Stimulated activated CD4-positive, alpha-beta T cell treated with anti-CD3 and anti-CD28 coated beads, TNF-alpha, amount 100 ng/mL, for 1 hour (primary cell): ENCODE data around the gene OSMR.

Experiments used
- DNase-seq, 3 donors: peaks; one replicate each; pipeline ENCODE4 v3.0.0-alpha.2; 2020; ENCODE audit warnings: low read depth in 3 of 3, low spot score in 1 of 3

Gene OSMR

GRCh38 chr5:38845526-38846378 is at the start of gene OSMR:
TSS of gene OSMR (plus strand) at chr5:38846012. CDS start at chr5:38869045, 23,033 bp downstream.
- DNase-seq = no peak

- no peak for DNase-seq
These were observed 49.1 kb upstream of the OSMR start for GRCh38 chr5:38796742-38797108.

GRCh38 chr5:38797838-38798237 is 48.0 kb upstream of the OSMR start:
- DNase-seq = no peak

GRCh38 chr5:38799556-38800377 is 46.0 kb upstream of the OSMR start:
- DNase-seq = no peak

GRCh38 chr5:38800515-38800914 is 45.3 kb upstream of the OSMR start:
- no peak for DNase-seq

GRCh38 chr5:38802125-38802524 is 43.7 kb upstream of the OSMR start:
- DNase-seq = no peak

GRCh38 chr5:38803246-38803645 is 42.6 kb upstream of the OSMR start:
- DNase-seq = no peak

- no peak for DNase-seq
These were observed 39.0 kb upstream of the OSMR start for GRCh38 chr5:38806775-38807258.

GRCh38 chr5:38807570-38808483 is 38.0 kb upstream of the OSMR start:
- DNase-seq = no peak

DNA sequence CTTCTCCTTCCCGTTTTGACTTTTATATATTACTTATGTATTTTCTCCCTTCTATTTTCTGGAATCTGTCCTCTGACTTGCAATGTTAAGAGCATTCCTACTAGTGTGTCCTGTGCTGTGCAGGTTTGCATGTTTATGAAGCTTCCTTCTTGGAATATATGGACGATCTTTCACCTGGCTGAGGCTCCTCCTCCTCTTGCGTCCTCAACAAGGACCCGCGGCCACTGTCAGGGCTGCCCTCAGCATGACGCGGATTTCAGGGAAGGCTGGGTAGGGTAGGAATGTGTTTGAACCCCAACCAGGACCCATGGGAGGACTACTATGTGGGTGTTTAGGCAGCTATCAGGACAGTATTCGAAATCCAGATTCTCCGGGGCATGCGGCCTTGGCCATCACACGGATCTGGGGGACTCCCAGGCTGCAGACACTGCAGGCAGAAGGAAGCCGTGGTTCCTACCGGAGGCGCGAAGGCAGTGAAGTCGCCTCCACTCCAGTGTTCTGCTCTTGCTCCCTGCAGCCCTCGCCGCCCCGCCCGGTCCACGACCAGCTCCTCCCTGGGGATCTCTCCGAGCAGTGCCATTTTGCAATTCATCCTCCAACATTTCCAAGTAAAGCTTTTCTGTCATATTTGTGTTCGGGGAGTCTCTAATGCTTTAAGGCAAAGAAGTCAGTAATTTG is 37.0 kb upstream of the OSMR start:
- DNase-seq = no peak

DNA sequence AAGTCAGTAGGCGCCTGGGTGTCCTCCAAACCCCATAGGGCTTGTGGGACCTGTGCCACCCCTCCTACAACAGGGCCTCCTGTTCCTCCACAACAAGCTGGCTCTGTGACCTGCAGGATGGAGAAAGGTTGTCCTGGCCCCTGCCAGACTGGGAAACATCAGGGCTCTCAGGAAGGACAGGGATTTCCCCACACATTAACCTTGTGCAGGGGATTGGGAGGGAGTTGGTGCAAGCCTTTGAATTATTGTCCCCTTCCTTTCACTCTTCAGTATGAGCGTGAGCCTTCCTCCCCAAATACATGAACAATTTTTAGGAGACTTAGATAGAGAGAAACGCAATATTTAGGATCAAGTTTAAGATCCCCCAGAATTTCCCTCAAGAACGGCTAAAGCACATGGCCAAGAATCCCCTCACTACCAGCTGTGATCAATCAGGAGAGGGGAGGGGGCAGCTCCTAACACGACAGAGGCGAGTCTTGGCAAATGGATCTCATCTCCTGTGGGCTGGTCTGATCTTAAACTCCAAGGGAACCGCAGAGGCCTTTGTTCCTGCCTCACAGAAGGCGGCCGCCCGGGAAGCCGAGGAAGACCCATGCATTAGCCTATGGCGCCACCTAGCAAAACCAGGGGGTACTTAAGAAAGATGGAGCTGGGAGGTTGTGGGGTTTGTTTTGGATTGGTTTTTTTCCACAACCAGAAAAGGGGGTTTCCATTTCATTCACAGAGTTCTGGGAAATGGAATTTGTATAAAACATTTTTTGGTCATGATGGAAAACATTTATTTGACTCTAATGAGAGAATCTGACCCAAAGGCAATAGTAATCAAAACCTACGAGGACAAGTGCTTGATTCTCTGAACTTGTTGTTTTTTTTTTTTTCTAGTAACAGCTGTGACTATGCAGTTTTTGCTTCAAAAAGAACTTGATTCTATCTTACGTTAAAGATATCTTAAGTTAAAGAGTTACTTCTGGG is 36.1 kb upstream of the OSMR start:
- DNase-seq = no peak

DNA sequence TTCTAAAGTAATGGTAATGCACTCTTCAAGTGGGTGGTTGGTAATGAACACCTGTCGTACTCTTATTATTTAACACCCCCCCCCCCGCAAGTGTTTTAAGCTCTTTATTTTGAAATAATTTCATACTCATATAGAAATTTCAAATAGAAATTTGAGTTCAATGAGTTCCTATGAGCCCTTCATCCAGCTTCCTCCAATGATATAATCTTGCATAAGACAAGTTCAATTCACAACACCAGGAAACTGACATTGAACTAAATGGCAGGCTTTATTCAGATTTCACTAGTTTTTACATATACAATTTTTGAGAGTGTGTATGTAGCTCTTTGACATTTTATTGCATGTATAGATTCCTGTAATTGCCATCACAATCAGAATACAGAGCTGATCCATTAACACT is 30.9 kb upstream of the OSMR start:
- no peak for DNase-seq

DNA sequence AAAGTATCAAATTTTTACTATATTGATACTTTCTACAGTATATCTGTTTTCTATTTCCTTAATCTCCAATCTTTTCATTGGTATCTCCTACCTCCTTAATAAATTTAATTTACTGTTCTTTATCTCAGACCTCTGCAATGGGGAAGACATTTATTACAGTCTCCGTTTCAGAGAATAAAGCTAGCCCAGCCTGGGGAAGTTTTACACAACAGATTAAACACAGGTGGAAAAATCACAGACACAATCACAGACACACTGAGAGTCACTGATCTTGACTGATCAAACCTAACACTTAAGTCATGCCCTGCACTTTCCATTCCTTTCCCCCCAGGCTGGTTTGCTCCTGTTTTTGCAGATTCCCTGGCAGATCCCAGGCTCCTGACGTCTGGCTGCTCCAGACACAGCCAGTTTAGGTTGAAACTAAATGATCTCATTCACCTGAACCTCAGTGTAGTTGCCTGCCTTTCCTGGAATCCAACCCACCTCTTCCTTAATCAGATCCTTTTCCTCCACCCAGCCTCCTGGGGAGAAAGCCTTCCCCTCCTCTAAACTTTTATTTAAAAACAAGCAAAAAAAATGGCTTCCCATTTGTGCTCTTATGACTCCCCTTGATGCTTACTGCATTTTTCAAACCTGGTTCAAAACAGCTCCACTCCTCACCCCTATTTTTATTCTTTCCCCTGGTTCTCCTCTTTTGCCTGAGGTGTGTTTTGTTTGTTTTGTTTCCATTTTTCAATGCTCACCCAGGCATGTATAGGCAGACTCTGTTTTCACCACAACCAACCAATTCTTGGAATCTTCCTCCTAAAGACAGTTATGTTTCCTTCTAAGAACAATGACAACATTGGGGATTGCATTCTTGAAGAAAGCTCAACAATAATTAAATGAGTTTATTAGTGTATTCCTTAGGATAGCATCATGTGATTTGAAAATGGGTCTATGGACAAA is 29.5 kb upstream of the OSMR start:
- DNase-seq = no peak

- DNase-seq = no peak
These were observed 24.1 kb upstream of the OSMR start for GRCh38 chr5:38821679-38822078.

- DNase-seq = no peak
These were observed 22.3 kb upstream of the OSMR start for GRCh38 chr5:38823503-38823902.

DNA sequence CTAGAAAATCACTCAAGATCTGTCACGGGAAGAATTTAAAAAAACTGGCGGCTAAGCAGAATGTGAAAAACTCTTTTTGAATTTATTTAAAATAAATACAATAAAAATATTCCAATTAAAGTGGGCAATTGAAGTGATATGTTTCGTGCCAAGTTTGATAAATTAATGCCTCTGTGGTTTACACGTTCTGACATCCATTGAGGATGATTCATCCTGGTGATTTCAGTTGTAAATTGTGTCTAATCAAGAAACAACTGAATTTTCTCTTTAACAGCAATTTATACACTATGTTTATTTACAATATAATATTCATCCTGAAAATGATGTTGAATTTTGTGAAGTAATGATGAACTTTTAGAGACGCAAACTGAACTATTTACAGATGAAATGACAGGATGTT is 21.0 kb upstream of the OSMR start:
- DNase-seq = no peak

GRCh38 chr5:38825494-38825893 is 20.3 kb upstream of the OSMR start:
- no peak for DNase-seq

DNA sequence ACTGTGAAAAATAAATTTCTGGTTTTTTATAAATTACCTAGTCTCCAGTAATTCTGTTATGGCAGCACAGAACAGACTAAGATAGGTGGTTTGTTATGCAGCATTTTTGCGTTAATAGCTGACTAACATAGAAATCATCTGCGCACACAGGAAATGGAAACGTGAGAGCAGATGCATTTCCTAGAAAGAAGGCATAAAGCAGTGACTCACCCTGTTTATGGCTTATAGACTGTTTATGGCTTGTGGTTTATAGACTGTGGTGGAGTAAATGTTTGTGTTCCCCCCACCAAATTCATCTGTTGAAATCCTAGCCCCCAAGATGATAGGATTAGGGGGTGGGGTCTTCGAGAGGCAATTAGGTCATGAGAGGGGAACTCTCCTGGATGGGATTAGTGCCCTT is 18.3 kb upstream of the OSMR start:
- DNase-seq = no peak
